GM04504 (cell line): ENCODE measurements around the gene EEFSEC.

ENCODE experiments used
- DNase-seq: peaks from one replicate; pipeline ENCODE4 v3.0.0-alpha.2; 2012; ENCODE audit warnings: low read depth

The EEFSEC gene

GRCh38 chr3:128285967-128286321 is 132.7 kb downstream of the EEFSEC start:
- no peak for DNase-seq

- DNase-seq = no peak
These were observed 133.4 kb downstream of the EEFSEC start for GRCh38 chr3:128286691-128287090.

GRCh38 chr3:128287216-128287615 is 133.9 kb downstream of the EEFSEC start:
- DNase-seq = no peak

- DNase-seq = no peak
These were observed 136.3 kb downstream of the EEFSEC start for GRCh38 chr3:128289534-128289933.

GRCh38 chr3:128290484-128290883 is 137.2 kb downstream of the EEFSEC start:
- no peak for DNase-seq

- no peak for DNase-seq
These were observed 140.6 kb downstream of the EEFSEC start for GRCh38 chr3:128293930-128294329.

GRCh38 chr3:128294999-128295468 is 141.8 kb downstream of the EEFSEC start:
- no peak for DNase-seq

- no peak for DNase-seq
These were observed 143.4 kb downstream of the EEFSEC start for GRCh38 chr3:128296469-128297251.

GRCh38 chr3:128297401-128298138 is 144.3 kb downstream of the EEFSEC start:
- DNase-seq = peak; percentile 37

- DNase-seq = no peak
These were observed 148.1 kb downstream of the EEFSEC start for GRCh38 chr3:128301186-128302023.

- DNase-seq = no peak
These were observed 153.2 kb downstream of the EEFSEC start for GRCh38 chr3:128306481-128306880.

GRCh38 chr3:128307029-128307633 is 153.8 kb downstream of the EEFSEC start:
- no peak for DNase-seq

- no peak for DNase-seq
These were observed 154.6 kb downstream of the EEFSEC start for GRCh38 chr3:128307781-128308469.

- DNase-seq = no peak
These were observed 155.7 kb downstream of the EEFSEC start for GRCh38 chr3:128309026-128309425.

GRCh38 chr3:128310286-128311058 is 157.2 kb downstream of the EEFSEC start:
- no peak for DNase-seq

- DNase-seq = no peak
These were observed 158.2 kb downstream of the EEFSEC start for GRCh38 chr3:128311441-128311844.

- no peak for DNase-seq
These were observed 159.0 kb downstream of the EEFSEC start for GRCh38 chr3:128312271-128312670.

- no peak for DNase-seq
These were observed 159.9 kb downstream of the EEFSEC start for GRCh38 chr3:128313071-128313725.

GRCh38 chr3:128313935-128314334 is 160.7 kb downstream of the EEFSEC start:
- no peak for DNase-seq

GRCh38 chr3:128315313-128315712 is 162.0 kb downstream of the EEFSEC start:
- no peak for DNase-seq
